Upper lobe of right lung (tissue), 1 donor: ENCODE data around the gene HAPSTR1. TPM values are rescaled to one million over a fixed set of nuclear protein-coding genes. Genes with fewer than 3 reads are reported as not detected.
"Not testable (repeated sequence)": the region's sequence is repeated elsewhere in the genome, so short reads cannot be mapped to it uniquely, and the experiment has no call there.

Experiments
- ATAC-seq: fragments of 200-7000 bp; cut with Tn5 transposase; one replicate; pipeline ENCODE4 v1.9.1; 2020; ENCODE audit warnings: mild to moderate bottlenecking, moderate library complexity
- DNase-seq: peaks from one replicate; pipeline ENCODE4 v3.0.0-alpha.2; 2020
- H3K27ac ChIP-seq: fragments of 200-600 bp; one replicate; pipeline ENCODE4 v1.8.0; 2022
- H3K27me3 ChIP-seq: fragments of 200-600 bp; one replicate; pipeline ENCODE4 v1.8.0; 2022; ENCODE audit warnings: mild to moderate bottlenecking
- H3K36me3 ChIP-seq: fragments of 200-600 bp; one replicate; pipeline ENCODE4 v1.8.0; 2022
- H3K4me1 ChIP-seq: fragments of 200-600 bp; one replicate; pipeline ENCODE4 v1.8.0; 2022
- H3K4me3 ChIP-seq: fragments of 200-600 bp; one replicate; pipeline ENCODE4 v1.8.0; 2022; ENCODE audit warnings: mild to moderate bottlenecking
- H3K9me3 ChIP-seq: fragments of 200-600 bp; one replicate; pipeline ENCODE4 v1.8.0; 2022
- intact Hi-C: fragments of 100-400 bp; cut with DNase I; formaldehyde crosslinking; loops from one replicate; pipeline ENCODE4 v1.11.0; 2022
- long read RNA-seq: library from polyadenylated mRNA; unstranded; transcript quantifications from one replicate; pipeline ENCODE4 v2.0.0, GENCODE V29; 2021
- total RNA-seq: library from RNA; stranded (reverse); fragmentation: NEBNext Ultra II Directional; extraction: Animal tissue kit (Norgen Biotek cat#: 25700); gene quantifications from one replicate; pipeline ENCODE4 v1.2.1, GENCODE V29; 2021
- TF ChIP-seq, protein P1 (sequence below): fragments of 200-600 bp; IDR thresholded peaks from one replicate; pipeline ENCODE4 v1.8.0; 2022; ENCODE audit warnings: antibody characterized with exemption
- donor health status: DM: no; HTN: yes; CAD: no; lungs with severe emphysema.

Gene HAPSTR1, protein sequence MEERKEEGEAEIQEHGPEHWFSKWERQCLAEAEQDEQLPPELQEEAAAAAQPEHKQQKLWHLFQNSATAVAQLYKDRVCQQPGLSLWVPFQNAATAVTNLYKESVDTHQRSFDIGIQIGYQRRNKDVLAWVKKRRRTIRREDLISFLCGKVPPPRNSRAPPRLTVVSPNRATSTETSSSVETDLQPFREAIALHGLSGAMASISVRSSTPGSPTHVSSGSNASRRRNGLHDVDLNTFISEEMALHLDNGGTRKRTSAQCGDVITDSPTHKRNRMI
- 49.7 TPM for total RNA-seq
- long read RNA-seq, full-length matches to known transcripts: 65 of 68 reads
- long read RNA-seq, partial matches to known transcripts: 0 of 68 reads
- long read RNA-seq, other reads (novel, unspliced or antisense): 3 of 68 reads

DNA sequence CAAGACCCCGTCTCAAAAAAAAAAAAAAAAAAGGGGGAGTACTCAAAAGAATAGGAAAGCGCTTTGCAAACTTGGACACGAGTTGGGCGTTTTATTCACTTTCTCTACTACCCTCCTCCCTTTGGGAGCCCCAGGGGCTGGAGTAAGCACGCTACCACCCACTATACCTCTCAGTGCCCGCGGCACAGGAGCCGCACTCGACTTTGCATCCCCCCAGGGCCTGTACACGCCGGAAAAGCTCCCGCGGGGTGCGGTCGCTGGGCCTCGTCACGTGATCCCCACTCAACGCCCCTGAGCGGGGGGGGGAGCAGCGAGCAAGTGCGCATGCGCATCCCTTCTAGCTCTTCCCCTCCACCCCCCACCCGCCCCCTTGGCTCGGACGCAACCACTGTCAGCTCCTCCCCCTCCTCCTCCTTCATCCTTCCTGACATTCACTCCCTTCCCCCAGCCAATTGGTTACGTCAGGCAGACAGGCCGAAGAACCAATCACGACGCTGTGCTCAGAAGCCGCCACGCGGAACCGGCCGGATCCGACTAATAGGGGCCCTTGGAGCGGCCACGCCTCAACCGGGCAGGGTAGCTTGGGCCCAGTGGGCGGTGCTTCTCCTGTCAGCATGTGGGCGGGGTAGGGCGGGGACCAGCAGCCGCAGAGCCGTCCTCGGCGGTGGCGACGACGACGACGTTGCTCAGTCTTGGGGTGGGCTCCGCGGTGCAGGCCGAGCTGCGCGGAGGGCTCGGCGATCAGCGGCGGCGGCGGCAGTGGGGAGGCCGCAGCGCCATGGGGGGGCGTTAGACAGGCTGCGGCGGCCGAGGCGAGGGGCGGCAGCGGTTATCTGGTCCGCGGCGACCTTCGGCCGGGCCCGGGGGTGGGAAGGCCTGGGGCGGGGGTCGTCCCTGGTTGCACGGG, at the start of gene HAPSTR1:
Gene HAPSTR1 (plus strand): TSS at position 685 of the 907 bp plus-strand sequence. CDS start 401 bp downstream, outside the sequence.
- TF ChIP-seq, protein P1, sequence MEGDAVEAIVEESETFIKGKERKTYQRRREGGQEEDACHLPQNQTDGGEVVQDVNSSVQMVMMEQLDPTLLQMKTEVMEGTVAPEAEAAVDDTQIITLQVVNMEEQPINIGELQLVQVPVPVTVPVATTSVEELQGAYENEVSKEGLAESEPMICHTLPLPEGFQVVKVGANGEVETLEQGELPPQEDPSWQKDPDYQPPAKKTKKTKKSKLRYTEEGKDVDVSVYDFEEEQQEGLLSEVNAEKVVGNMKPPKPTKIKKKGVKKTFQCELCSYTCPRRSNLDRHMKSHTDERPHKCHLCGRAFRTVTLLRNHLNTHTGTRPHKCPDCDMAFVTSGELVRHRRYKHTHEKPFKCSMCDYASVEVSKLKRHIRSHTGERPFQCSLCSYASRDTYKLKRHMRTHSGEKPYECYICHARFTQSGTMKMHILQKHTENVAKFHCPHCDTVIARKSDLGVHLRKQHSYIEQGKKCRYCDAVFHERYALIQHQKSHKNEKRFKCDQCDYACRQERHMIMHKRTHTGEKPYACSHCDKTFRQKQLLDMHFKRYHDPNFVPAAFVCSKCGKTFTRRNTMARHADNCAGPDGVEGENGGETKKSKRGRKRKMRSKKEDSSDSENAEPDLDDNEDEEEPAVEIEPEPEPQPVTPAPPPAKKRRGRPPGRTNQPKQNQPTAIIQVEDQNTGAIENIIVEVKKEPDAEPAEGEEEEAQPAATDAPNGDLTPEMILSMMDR: no peak
- Histone ChIP-seq H3K27me3 (no peaks in the 10 kb centered on the region), H3K4me3 (peak within 1 kb of the TSS; percentile 89), H3K4me1 (peaks cover 31% of the 10 kb centered on the region), H3K27ac (peak within 1 kb of the TSS; percentile 98), H3K9me3 (no peaks in the 10 kb centered on the region), H3K36me3 (peaks cover 7% of the 10 kb centered on the region)
- ATAC-seq: peak; percentile 94
- intact Hi-C loops: no loop called here
- DNase-seq: peak; percentile 100

DNA sequence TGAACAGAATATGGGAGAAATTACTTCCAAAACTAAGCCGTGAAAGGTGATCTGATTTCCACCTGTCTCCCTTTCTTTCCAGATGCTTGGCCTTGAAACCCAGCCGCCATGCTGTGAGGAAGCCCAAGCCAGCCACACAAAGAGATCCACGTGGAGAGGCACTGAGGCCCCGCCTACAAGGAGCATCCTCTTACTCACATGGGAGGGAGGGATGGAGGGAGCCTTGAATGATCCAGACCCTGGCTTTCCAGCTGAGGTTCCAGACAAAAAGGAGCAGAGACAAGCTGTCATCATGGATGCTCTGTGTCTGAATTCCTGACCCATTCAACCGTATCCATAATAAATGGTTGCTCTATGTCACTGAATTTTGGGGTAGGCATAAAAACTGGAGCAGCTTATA, 48.9 kb upstream of the HAPSTR1 start:
- H3K27ac ChIP-seq: no peak overlapping the region
- intact Hi-C loops: no loop called here
- no peaks in the 10 kb centered on the region for H3K36me3 ChIP-seq
- H3K4me3 ChIP-seq: no peak overlapping the region
- TF ChIP-seq, protein P1: no peak
- H3K9me3 ChIP-seq: no peaks in the 10 kb centered on the region
- ATAC-seq (no peak), DNase-seq (no peak)
- H3K4me1 ChIP-seq: peaks cover 2% of the 10 kb centered on the region
- no peaks in the 10 kb centered on the region for H3K27me3 ChIP-seq

DNA sequence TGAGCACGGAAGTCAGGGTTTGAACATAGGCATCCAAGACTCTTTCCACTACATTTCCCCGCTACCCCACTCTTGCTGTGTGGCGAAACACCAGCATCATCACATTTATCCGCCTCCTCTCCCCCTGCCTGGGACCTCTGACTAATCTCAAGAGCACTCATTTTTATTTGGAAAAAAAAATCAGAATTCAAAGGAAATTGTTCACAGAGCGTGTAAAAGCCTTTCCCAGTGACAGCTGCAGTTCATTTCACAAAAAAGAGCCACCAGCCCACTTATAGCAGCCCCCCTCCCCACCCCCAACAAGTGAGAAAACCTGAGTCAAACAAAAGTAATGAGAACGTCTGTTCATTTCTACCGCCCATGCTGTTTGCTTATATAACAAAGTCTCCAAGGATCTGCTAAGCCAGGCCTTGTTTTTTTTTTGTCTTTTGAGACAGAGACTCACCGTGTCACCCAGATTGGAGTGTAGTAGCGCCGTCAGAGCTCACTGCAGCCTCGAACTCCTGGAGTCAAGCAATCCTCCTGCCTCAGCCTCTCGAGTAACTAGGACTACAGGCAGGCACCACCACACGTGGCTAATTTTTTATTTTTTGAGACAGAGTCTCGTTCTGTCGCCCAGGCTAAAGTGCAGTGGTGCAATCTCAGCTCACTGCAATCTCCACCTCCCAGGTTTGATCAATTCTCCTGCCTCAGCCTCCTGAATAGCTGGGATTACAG, 48.3 kb upstream of the HAPSTR1 start:
- TF ChIP-seq, protein P1: no peak
- no peaks in the 10 kb centered on the region for H3K27me3 ChIP-seq
- no peak overlapping the region for H3K4me3 ChIP-seq
- ATAC-seq: no peak
- H3K9me3 ChIP-seq: no peaks in the 10 kb centered on the region
- intact Hi-C loops: no loop called here
- peaks cover 8% of the 10 kb centered on the region for H3K4me1 ChIP-seq
- no peak for DNase-seq
- no peak overlapping the region for H3K27ac ChIP-seq
- no peaks in the 10 kb centered on the region for H3K36me3 ChIP-seq

DNA sequence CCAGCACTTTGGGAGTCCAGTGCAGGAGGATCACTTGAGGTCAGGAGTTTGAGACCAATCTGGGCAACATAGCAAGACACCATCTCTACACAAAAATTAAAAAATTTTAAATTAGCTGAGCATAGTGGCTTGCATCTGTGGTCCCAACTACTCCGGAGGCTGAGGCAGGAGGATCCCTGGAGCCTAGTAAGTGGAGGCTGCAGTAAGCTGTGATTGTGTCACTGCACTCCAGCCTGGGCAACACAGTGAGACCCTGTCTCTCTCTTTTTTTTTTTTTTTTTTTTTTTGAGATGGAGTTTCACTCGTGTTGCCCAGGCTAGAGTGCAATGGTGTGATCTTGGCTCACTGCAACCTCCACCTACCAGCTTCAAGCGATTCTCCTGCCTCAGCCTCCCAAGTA, 45.9 kb upstream of the HAPSTR1 start:
- H3K9me3 ChIP-seq, DNase-seq, H3K36me3 ChIP-seq, H3K27me3 ChIP-seq, intact Hi-C loops, H3K4me3 ChIP-seq, ATAC-seq, H3K27ac ChIP-seq: not testable (repeated sequence)
- peaks cover 11% of the 10 kb centered on the region for H3K4me1 ChIP-seq

DNA sequence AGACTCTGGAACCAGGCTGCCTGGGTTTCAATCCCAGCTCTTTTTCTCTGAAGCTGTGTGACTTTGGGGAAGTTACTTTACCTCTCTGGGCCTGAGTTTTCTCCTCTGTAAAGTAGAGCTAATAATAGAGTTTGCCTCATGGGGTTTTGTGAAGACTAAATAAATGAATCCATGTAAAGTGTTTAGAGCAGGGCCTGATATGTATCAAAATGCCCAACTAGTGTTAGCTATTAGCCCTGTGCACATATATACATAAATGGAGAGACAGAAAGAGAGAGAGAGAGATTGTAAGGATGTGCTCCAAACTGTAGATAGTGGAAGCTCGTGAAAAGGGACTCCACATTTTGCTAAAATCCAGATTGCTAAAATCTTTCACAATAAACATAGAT, 44.8 kb upstream of the HAPSTR1 start:
- intact Hi-C loops: no loop called here
- Histone ChIP-seq H3K9me3 (no peaks in the 10 kb centered on the region), H3K4me3 (no peak overlapping the region), H3K27ac (no peak overlapping the region), H3K4me1 (peaks cover 11% of the 10 kb centered on the region), H3K36me3 (no peaks in the 10 kb centered on the region), H3K27me3 (no peaks in the 10 kb centered on the region)
- no peak for ATAC-seq
- TF ChIP-seq, protein P1: no peak
- DNase-seq: no peak
